ENCODE results near the gene KCNK15. TPM values are rescaled to one million over a fixed set of nuclear protein-coding genes. Genes with fewer than 3 reads are reported as not detected.

The KCNK15 gene
- total RNA-seq, 1 donor from 2014 or later = 0.21 TPM

GRCh38 chr20:44772636-44773035 is 27.0 kb downstream of the KCNK15 start:
- H3K79me2 ChIP-seq (ENCODE audit: low read depth) = no peaks in the 10 kb centered on the region
- no peaks in the 10 kb centered on the region for H3K36me3 ChIP-seq
- H3K27ac Mint-ChIP-seq = no peak overlapping the region
- no peak overlapping the region for H3K27ac ChIP-seq
- no peaks in the 10 kb centered on the region for H3K36me3 Mint-ChIP-seq
- H3K9me3 ChIP-seq (ENCODE audit: low read depth) = no peaks in the 10 kb centered on the region
- no peak overlapping the region for H3K4me2 ChIP-seq
- H3K27me3 ChIP-seq = peaks cover 4% of the 10 kb centered on the region
- peaks cover 10% of the 10 kb centered on the region for H3K27me3 Mint-ChIP-seq (ENCODE audit: insufficient read depth, low read depth)
- peaks cover 13% of the 10 kb centered on the region for H3K4me1 Mint-ChIP-seq
- no peak for TF ChIP-seq EZH2 (IDR thresholded peaks at IDR 0.05)
- no peak for TF ChIP-seq EZH2phosphoT487 (IDR thresholded peaks at IDR 0.05)
- TF ChIP-seq CTCF (IDR thresholded peaks at IDR 0.05) = no peak
- no peak overlapping the region for H3K4me3 Mint-ChIP-seq
- DNase-seq (ENCODE audit: low spot score) = no peak
- H2AFZ ChIP-seq (replicated peaks) = no peak overlapping the region
- no peak overlapping the region for H3K4me3 ChIP-seq
- peaks cover 18% of the 10 kb centered on the region for H4K20me1 ChIP-seq (ENCODE audit: low read depth)
- no peak overlapping the region for H3K9ac ChIP-seq
- no peaks in the 10 kb centered on the region for H3F3A ChIP-seq (ENCODE audit: low read depth)
- no peaks in the 10 kb centered on the region for H3K9me3 Mint-ChIP-seq
- H3K4me1 ChIP-seq = no peaks in the 10 kb centered on the region

GRCh38 chr20:44773070-44773829 is 27.6 kb downstream of the KCNK15 start:
- DNase-seq (ENCODE audit: low spot score) = no peak
- peaks cover 4% of the 10 kb centered on the region for H3K27me3 ChIP-seq
- no peak overlapping the region for H3K9ac ChIP-seq
- peaks cover 24% of the 10 kb centered on the region for H4K20me1 ChIP-seq (ENCODE audit: low read depth)
- Mint-ChIP-seq H3K4me1 (peaks cover 13% of the 10 kb centered on the region), H3K36me3 (no peaks in the 10 kb centered on the region), H3K9me3 (no peaks in the 10 kb centered on the region), H3K27ac (no peak overlapping the region), H3K27me3 (ENCODE audit: insufficient read depth, low read depth) (peaks cover 10% of the 10 kb centered on the region), H3K4me3 (no peak overlapping the region)
- H3K27ac ChIP-seq = no peak overlapping the region
- no peak overlapping the region for H3K4me3 ChIP-seq
- no peaks in the 10 kb centered on the region for H3F3A ChIP-seq (ENCODE audit: low read depth)
- no peak overlapping the region for H2AFZ ChIP-seq (replicated peaks)
- TF ChIP-seq EZH2phosphoT487 (IDR thresholded peaks at IDR 0.05) (no peak), CTCF (IDR thresholded peaks at IDR 0.05) (no peak), EZH2 (IDR thresholded peaks at IDR 0.05) (no peak)
- no peaks in the 10 kb centered on the region for H3K9me3 ChIP-seq (ENCODE audit: low read depth)
- no peaks in the 10 kb centered on the region for H3K36me3 ChIP-seq
- H3K79me2 ChIP-seq (ENCODE audit: low read depth) = no peaks in the 10 kb centered on the region
- H3K4me2 ChIP-seq = no peak overlapping the region
- no peaks in the 10 kb centered on the region for H3K4me1 ChIP-seq

GRCh38 chr20:44776980-44777379 is 31.3 kb downstream of the KCNK15 start:
- H3K9me3 ChIP-seq (ENCODE audit: low read depth) = no peaks in the 10 kb centered on the region

More at GRCh38 chr20:44776980-44777379, 31.3 kb downstream of the KCNK15 start:
- H3K9ac ChIP-seq = no peak overlapping the region
- no peak overlapping the region for H3K4me3 ChIP-seq
- no peaks in the 10 kb centered on the region for H3F3A ChIP-seq (ENCODE audit: low read depth)
- Mint-ChIP-seq H3K36me3 (no peaks in the 10 kb centered on the region), H3K4me1 (no peaks in the 10 kb centered on the region), H3K9me3 (no peaks in the 10 kb centered on the region), H3K27ac (no peak overlapping the region), H3K27me3 (ENCODE audit: insufficient read depth, low read depth) (peaks cover 9% of the 10 kb centered on the region), H3K4me3 (no peak overlapping the region)
- peaks cover 4% of the 10 kb centered on the region for H3K27me3 ChIP-seq
- no peaks in the 10 kb centered on the region for H3K36me3 ChIP-seq
- no peaks in the 10 kb centered on the region for H3K79me2 ChIP-seq (ENCODE audit: low read depth)
- peak; percentile 82 for DNase-seq (ENCODE audit: low spot score)
- no peak overlapping the region for H2AFZ ChIP-seq (replicated peaks)
- TF ChIP-seq EZH2phosphoT487 (IDR thresholded peaks at IDR 0.05) = no peak
- TF ChIP-seq CTCF (IDR thresholded peaks at IDR 0.05) = no peak
- TF ChIP-seq EZH2 (IDR thresholded peaks at IDR 0.05) = no peak
- H3K4me1 ChIP-seq = no peaks in the 10 kb centered on the region
- no peak overlapping the region for H3K4me2 ChIP-seq
- H3K27ac ChIP-seq = no peak overlapping the region
- H4K20me1 ChIP-seq (ENCODE audit: low read depth) = peaks cover 52% of the 10 kb centered on the region

Measured in neural progenitor cell (in vitro differentiated cells).